Transverse colon (tissue), 4 donors: ENCODE measurements around the gene ADGB. TPM values are rescaled to one million over a fixed set of nuclear protein-coding genes. Genes with fewer than 3 reads are reported as not detected.

Experiments
- DNase-seq: peaks from one replicate; pipeline ENCODE4 v3.0.0-alpha.2; 2019
- H3K27ac ChIP-seq, 4 donors: fragments of 200-600 bp; sonication (generic); 2 replicates each; pipeline ENCODE4 v1.5.1; 2016 to 2018; ENCODE audit warnings: inconsistent platforms in 4 of 4
- H3K27me3 ChIP-seq: fragments of 200-600 bp; sonication (generic); 2 replicates; pipeline ENCODE4 v1.5.1; 2017; ENCODE audit warnings: inconsistent platforms
- H3K36me3 ChIP-seq, 4 donors: fragments of 200-600 bp; sonication (generic); 2 replicates each; pipeline ENCODE4 v1.5.1; 2017 to 2019; ENCODE audit warnings: inconsistent platforms in 4 of 4
- H3K4me1 ChIP-seq, 4 donors: fragments of 200-600 bp; sonication (generic); 2 replicates each; pipeline ENCODE4 v1.5.1; 2017 to 2020; ENCODE audit warnings: inconsistent platforms in 4 of 4
- H3K4me3 ChIP-seq, 4 donors: fragments of 200-600 bp; sonication (generic); 1 replicate in 1 of 4; 2 replicates in 3 of 4; pipeline versions ENCODE4 v1.5.1 to v1.6.1; 2017 to 2019; ENCODE audit warnings: inconsistent platforms in 4 of 4
- H3K9me3 ChIP-seq, 2 donors: fragments of 200-600 bp; sonication (generic); 2 replicates each; pipeline ENCODE4 v1.5.1; 2017 to 2019; ENCODE audit warnings: inconsistent platforms in 2 of 2
- EP300 ChIP-seq: sonication (generic); formaldehyde crosslinking; IDR thresholded peaks from one replicate; pipeline ENCODE4 v1.6.1; 2017; ENCODE audit warnings: antibody characterized with exemption, low read depth
- POLR2A ChIP-seq: fragments of 450-650 bp; IDR thresholded peaks from one replicate; pipeline ENCODE4 v1.6.1; 2016; ENCODE audit warnings: antibody characterized with exemption, mild to moderate bottlenecking, moderate library complexity
- POLR2AphosphoS5 ChIP-seq, 3 donors: sonication (generic); formaldehyde crosslinking; IDR thresholded peaks; one replicate each; pipeline ENCODE4 v1.6.1; 2016; ENCODE audit warnings: antibody characterized with exemption in 3 of 3
- whole genome bisulfite sequencing, 2 donors: methylation state at CpG; one replicate each; pipeline ENCODE4 v1.1.5; 2018; ENCODE audit warnings: low coverage in 1 of 2; 5-methylcytosine and 5-hydroxymethylcytosine counted together
- in situ Hi-C, 4 donors: fragments of 200-750 bp; cut with MboI; loops; one replicate each; pipeline versions ENCODE4 v1.15.0 to v1.15.1; 2017; ENCODE audit warnings: low sequenced_read_pairs in 3 of 4, low pct_ligation_motif_present in 1 of 4, low pct_unique_long_range_greater_than_20kb in 1 of 4
- intact Hi-C: fragments of 100-400 bp; cut with DNase I; formaldehyde crosslinking; loops from one replicate; pipeline ENCODE4 v1.15.1; 2023; ENCODE audit warnings: low total_unique reads
- total RNA-seq, 4 donors: library from RNA; depleted of rRNA; stranded (reverse); fragments of >200 nt; gene quantifications; one replicate each; pipeline ENCODE4 v1.1.0, GENCODE V29; 2016
- TF ChIP-seq, protein P1 (sequence below), 5 experiments: fragments of 200-600 bp in 3 of 5; fragments of 450-650 bp in 2 of 5; sonication (generic) in 3 of 5; IDR thresholded peaks; 1 replicate in 2 of 5; 2 replicates in 3 of 5; pipeline ENCODE4 v1.5.1; 2016 to 2017; ENCODE audit warnings: antibody characterized with exemption in 5 of 5, inconsistent platforms in 3 of 5, mild to moderate bottlenecking in 2 of 5, moderate library complexity in 1 of 5

The ADGB gene
- total RNA-seq, 4 donors from 2014 or later = 1.1 to 28.7 (median 3.2) TPM

DNA sequence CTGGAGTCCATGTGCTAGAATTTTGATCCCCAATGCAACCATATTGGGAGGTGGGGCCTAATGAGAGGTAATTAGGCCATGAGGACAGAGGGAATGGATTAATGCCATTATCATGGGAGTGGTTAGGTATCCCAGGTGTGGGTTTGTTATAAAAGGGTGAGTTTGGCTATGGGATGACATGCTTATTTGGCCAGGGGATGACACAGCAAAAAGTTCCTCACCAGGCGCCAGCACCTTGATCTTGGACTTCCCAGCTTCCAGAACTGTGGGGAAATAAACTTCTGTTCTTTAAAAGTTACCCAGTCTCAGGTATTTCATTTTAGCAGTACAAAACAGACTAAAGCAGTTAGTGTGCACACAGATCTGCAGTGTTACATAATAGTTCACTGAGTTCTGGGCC is 84.1 kb downstream of the ADGB start:
- H3K4me3 ChIP-seq = no peak overlapping the region
- no peak for TF ChIP-seq POLR2A
- TF ChIP-seq, protein P1, sequence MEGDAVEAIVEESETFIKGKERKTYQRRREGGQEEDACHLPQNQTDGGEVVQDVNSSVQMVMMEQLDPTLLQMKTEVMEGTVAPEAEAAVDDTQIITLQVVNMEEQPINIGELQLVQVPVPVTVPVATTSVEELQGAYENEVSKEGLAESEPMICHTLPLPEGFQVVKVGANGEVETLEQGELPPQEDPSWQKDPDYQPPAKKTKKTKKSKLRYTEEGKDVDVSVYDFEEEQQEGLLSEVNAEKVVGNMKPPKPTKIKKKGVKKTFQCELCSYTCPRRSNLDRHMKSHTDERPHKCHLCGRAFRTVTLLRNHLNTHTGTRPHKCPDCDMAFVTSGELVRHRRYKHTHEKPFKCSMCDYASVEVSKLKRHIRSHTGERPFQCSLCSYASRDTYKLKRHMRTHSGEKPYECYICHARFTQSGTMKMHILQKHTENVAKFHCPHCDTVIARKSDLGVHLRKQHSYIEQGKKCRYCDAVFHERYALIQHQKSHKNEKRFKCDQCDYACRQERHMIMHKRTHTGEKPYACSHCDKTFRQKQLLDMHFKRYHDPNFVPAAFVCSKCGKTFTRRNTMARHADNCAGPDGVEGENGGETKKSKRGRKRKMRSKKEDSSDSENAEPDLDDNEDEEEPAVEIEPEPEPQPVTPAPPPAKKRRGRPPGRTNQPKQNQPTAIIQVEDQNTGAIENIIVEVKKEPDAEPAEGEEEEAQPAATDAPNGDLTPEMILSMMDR (IDR thresholded peaks at IDR 0.05) = no peak
- no peak for TF ChIP-seq EP300
- no peak for TF ChIP-seq POLR2AphosphoS5 (IDR thresholded peaks at IDR 0.05)
- intact Hi-C loops (no loop called here), in situ Hi-C loops (no loop called here)
- DNase-seq = no peak
- no peak overlapping the region for H3K27ac ChIP-seq
- H3K4me1 ChIP-seq = no peaks in the 10 kb centered on the region
- H3K27me3 ChIP-seq = no peaks in the 10 kb centered on the region
- no peaks in the 10 kb centered on the region for H3K9me3 ChIP-seq
- H3K36me3 ChIP-seq = no peaks in the 10 kb centered on the region
- WGBS, 2 donors = 75 to 88% methylated on average over 1 of the region's 1 CpG

DNA sequence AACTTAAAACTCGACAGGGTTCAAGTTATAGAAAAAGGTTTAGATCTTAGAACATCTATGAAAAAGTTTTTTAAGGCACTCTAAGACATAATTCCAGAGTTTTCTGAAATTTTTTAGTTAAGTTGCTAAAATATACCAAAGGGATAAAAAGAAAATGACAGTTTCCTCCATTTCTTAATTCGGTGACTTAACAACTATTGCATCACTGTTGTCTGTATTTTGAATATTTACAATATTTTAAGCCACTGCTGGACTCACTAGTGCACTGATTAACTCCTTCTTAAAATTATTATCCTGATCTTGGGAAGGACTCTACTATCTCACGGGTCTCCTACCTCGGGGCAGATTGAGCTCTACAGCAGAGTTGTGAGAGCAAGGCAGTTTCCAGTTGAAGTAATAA is 91.0 kb downstream of the ADGB start:
- no peaks in the 10 kb centered on the region for H3K4me1 ChIP-seq
- H3K27me3 ChIP-seq = no peaks in the 10 kb centered on the region
- TF ChIP-seq, protein P1 (IDR thresholded peaks at IDR 0.05) = no peak
- TF ChIP-seq EP300 = no peak
- no peak for TF ChIP-seq POLR2AphosphoS5 (IDR thresholded peaks at IDR 0.05)
- TF ChIP-seq POLR2A = no peak
- WGBS, 2 donors = 73 to 75% methylated on average over 3 to 4 of the region's 4 CpGs
- in situ Hi-C loops = loop anchor here in 1 of 4 donors (10.0 kb wide), 1 partner anchor 155 kb away; no protein-coding TSS in a partner anchor
- no peaks in the 10 kb centered on the region for H3K9me3 ChIP-seq
- no peaks in the 10 kb centered on the region for H3K36me3 ChIP-seq
- DNase-seq = no peak
- intact Hi-C loops = no loop called here
- H3K27ac ChIP-seq = no peak overlapping the region
- H3K4me3 ChIP-seq = no peak overlapping the region

DNA sequence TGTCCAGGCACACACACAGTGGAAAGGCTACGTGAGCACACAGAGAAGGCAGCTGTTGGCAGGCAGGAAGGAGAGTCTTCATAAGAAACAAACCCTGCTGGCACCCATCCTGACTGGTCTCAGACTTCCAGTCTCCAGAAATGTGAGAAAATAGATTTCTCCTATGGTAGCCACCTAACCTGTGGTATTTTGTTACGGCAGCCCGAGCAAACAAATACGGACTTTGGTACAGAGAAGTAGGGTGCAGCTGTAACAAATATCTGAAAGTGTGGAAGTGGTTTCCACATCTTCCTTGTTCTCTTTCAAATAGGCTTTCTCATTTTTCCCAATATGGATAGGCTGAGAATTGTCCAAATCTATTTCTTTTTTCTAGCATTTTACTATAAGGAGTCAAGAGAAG is 94.6 kb downstream of the ADGB start:
- in situ Hi-C loops = loop anchor here in 1 of 4 donors (10.0 kb wide), 1 partner anchor 159 kb away; no protein-coding TSS in a partner anchor
- Histone ChIP-seq H3K4me1 (no peaks in the 10 kb centered on the region), H3K9me3 (no peaks in the 10 kb centered on the region), H3K27ac (no peak overlapping the region), H3K4me3 (no peak overlapping the region), H3K36me3 (no peaks in the 10 kb centered on the region), H3K27me3 (no peaks in the 10 kb centered on the region)
- WGBS, 2 donors = 48 to 60% methylated on average over 3 to 4 of the region's 4 CpGs
- DNase-seq = no peak
- TF ChIP-seq POLR2AphosphoS5 (IDR thresholded peaks at IDR 0.05) = no peak
- no peak for TF ChIP-seq EP300
- TF ChIP-seq POLR2A = no peak
- TF ChIP-seq, protein P1 (IDR thresholded peaks at IDR 0.05) = no peak
- intact Hi-C loops = no loop called here

DNA sequence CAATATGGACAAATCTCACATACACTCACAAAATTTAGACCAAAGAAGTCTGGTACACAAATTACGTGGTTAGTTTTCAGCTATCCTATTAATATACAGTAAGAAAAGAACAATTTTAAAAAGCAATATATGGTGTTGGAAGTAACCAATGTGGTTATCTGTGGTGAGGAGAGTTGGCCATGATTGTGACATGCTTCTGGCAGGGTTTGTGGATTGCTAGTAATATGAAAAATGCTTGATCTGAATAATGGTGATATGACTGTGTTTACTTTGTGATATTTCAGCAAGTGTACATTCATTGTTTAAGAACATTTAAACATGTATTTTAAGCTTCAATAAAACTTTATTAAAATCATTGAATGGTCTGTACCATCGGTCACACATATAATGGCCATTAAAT is 99.1 kb downstream of the ADGB start:
- in situ Hi-C loops (loop anchor here in 1 of 4 donors (10.0 kb wide), 1 partner anchor 163 kb away; no protein-coding TSS in a partner anchor), intact Hi-C loops (no loop called here)
- no peaks in the 10 kb centered on the region for H3K9me3 ChIP-seq
- TF ChIP-seq, protein P1 (IDR thresholded peaks at IDR 0.05) = no peak
- TF ChIP-seq POLR2AphosphoS5 (IDR thresholded peaks at IDR 0.05) (no peak), EP300 (no peak), POLR2A (no peak)
- no peak for DNase-seq
- no peak overlapping the region for H3K4me3 ChIP-seq
- no peaks in the 10 kb centered on the region for H3K27me3 ChIP-seq
- WGBS, 2 donors = 48 to 71% methylated on average over 2 of the region's 2 CpGs
- H3K4me1 ChIP-seq = no peaks in the 10 kb centered on the region
- H3K36me3 ChIP-seq = no peaks in the 10 kb centered on the region
- no peak overlapping the region for H3K27ac ChIP-seq
